Ecto neural progenitor cell (in vitro differentiated cells): ENCODE results near the gene PACS2.

Source experiments
- DNase-seq: peaks from one replicate; pipeline ENCODE4 v3.0.0-alpha.2; 2018; ENCODE audit warnings: low spot score

Gene PACS2

DNA sequence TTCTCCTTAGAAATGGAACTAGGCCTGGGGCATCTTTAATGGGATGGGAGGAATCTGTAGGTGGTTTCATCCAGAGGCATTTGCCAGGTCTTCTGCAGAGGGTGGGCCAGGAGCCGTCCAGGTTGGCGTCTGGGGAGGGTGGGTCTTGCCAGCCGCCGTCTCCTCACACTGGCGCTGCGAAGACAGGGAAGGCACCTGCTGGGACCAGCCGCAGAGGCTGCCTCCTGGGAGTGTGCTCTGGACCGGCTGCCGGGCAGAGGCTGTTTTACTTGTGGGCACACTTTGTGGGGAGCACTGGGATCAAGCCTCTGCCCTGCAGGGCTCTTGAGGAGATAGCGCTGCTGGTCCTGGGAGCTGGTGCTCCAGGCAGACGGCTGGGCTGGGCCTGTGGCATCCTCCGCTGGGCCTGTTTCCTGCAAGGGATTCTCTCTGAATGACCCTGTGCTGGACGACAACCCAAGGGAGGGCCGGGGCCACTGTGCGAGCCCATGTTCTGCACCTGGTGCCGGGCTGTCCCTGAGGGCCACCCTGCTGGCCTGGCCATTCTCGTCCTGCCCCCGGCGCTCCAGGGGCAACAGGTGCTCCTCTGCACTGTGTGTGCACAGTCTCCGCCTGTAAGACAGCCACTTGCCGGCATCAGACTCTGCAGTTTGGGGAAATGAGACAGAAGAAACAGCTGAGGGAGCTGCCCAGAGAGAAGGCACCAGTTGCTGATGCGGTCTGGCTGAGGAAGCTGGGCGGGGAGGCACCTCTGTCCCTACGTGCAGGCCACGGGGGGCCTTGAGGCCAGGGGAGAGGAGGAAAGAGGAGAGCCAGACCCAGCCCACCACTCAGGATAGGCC lies 73.8 kb downstream of the PACS2 start:
- DNase-seq: no peak

GRCh38 chr14:105388976-105389375 lies 74.4 kb downstream of the PACS2 start:
- no peak for DNase-seq

DNA sequence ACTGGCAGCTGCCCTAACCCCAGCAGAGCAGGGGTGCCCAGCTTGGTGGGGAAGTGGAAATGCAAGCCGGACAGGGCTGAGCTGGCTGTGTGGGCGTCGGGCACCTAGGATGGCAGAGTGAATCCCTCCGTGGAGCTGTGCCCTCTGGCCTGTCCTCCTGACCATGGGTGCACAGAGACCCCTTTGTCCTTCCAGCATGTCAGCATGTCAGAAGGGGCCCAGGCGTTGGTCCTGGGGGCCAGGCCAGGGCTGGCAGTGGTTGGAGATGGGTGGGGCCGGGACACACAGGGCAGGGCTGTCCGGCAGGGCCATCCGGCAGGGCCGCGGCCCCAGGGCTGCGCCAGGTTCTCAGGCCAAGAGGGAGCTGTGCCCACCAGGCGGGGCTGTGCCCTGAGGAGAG lies 75.0 kb downstream of the PACS2 start:
- no peak for DNase-seq

- DNase-seq: no peak
Measured at GRCh38 chr14:105389976-105390848, 75.7 kb downstream of the PACS2 start.

- no peak for DNase-seq
Measured at GRCh38 chr14:105390849-105391500, 76.4 kb downstream of the PACS2 start.

DNA sequence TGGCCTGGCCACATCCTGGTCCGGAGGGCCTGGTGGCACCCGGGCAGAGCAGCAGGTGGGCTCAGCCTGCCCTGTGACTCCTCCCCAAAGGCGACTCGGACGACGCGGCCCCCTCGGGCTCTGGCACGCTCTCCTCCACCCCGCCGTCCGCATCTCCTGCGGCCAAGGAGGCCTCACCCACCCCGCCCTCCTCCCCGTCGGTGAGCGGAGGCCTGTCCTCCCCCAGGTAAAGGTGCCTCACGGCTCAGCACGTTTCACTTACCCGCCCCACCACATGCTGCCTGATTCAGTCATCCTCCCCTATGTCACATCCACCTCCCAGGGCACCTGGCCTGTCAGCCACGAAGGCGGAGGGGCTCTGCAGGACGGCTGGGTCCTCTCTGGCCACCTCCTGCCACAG lies 77.0 kb downstream of the PACS2 start:
- no peak for DNase-seq

DNA sequence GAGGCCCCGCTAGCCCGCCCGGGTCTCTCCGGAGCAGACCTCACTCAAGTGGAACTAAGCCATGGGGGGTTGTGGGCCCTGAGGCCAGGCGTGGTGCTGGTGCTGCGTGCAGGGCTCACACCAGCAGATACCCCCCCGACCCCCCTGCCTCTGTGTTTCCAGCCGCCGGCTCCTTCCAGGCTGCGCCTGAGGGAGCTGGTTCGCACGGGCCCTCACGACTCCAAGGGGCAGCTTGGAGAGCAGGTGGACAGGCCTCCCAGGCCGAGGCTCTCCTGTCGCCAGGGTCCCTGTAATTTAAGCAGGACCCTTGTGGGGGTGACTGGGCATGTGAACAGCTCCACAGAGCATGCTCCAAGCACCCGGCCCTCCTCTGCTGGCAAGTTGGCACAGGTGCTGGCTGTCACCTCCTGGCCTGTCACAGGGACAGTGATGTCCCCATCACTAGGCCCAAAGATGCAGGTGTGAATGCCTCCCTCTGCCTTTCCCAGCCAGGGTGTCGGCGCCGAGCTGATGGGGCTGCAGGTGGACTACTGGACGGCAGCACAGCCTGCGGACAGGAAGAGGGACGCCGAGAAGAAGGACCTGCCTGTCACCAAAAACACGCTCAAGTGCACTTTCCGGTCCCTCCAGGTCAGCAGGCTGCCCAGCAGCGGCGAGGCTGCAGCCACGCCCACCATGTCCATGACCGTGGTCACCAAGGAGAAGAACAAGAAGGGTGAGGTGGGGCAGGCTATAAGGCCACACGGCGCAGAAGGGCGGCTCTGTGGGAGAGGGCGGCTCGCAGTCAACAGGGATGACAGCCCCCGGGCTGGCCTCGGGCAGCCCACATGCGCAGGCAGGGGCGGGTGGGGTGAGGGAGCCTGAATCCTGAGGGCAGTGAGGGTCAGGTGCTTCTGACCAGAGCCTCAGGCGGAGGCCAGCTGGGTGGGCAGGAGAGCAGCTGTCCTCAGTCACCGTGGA lies 77.9 kb downstream of the PACS2 start:
- no peak for DNase-seq

- DNase-seq: no peak
Measured at GRCh38 chr14:105393151-105393550, 78.6 kb downstream of the PACS2 start.

GRCh38 chr14:105394714-105395537 lies 80.4 kb downstream of the PACS2 start:
- no peak for DNase-seq

GRCh38 chr14:105395538-105395854 lies 80.9 kb downstream of the PACS2 start:
- no peak for DNase-seq

- DNase-seq: no peak
Measured at GRCh38 chr14:105397350-105397931, 82.9 kb downstream of the PACS2 start.

- DNase-seq: peak; percentile 89
Measured at GRCh38 chr14:105398044-105398725, 83.6 kb downstream of the PACS2 start, which contains the start of gene TEX22. TEX22 (plus strand) TSS chr14:105398538; CDS start chr14:105399341, 803 bp downstream.

GRCh38 chr14:105398726-105399465 lies 84.3 kb downstream of the PACS2 start:
- DNase-seq: peak; percentile 71

- no peak for DNase-seq
Measured at GRCh38 chr14:105399466-105399775, 84.9 kb downstream of the PACS2 start.

DNA sequence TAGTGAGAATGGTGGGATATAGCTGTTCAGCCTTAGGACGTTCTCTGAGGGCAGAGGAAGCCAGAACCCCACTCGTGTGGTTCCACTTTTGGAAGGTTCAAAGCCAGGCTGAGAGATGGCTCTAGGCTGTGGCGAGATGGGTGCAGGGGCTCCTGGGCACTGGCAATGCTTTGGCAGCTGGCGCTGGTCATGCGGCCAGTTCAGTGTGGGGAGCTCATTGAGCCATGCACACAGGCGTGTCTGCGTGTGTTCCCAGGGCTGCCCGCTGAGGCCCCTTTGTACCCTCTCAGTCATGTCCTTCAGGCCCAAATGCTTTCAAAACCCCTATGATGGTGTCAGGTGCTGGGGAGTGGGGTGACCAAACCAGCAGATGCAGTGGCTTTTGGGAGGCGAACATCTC lies 85.5 kb downstream of the PACS2 start:
- no peak for DNase-seq

GRCh38 chr14:105401699-105402098 lies 87.2 kb downstream of the PACS2 start:
- DNase-seq: no peak

DNA sequence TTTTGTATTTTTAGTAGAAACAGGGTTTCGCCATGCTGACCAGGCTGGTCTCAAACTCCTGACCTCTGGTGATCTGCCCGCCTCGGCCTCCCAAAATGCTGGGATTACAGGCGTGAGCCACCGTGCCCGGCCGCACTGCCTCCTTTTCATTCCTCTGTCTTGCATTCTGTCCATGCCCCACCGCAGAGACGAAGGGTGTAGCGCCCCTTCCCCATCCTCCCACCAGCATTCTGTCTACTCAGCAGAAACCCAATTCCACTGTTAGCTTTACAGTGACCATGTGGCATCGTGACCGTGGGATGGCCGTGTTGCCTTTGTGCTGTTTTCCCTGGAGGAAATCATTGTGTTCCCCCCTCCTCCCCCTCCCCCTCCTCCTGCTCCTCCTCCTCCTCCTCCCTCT lies 94.0 kb downstream of the PACS2 start:
- DNase-seq: no peak

DNA sequence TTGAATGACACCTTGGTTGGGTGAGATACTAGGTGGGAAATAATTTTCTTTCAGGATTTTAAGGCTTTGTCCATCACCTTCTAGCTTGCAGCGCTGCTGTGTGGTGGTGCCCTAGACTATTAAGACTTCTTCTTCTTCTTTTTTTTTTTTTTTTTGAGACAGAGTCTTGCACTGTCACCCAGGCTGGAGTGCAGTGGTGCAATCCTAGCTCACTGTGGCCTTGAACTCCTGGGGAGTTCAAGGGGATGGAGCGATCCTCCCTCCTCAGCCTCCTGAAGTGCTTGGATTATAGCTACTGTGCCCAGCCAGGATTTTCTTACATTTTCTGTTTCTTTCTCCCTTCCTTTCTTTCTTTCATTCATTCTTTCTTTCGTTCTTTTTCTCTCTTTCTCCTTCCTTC lies 94.8 kb downstream of the PACS2 start:
- no peak for DNase-seq

DNA sequence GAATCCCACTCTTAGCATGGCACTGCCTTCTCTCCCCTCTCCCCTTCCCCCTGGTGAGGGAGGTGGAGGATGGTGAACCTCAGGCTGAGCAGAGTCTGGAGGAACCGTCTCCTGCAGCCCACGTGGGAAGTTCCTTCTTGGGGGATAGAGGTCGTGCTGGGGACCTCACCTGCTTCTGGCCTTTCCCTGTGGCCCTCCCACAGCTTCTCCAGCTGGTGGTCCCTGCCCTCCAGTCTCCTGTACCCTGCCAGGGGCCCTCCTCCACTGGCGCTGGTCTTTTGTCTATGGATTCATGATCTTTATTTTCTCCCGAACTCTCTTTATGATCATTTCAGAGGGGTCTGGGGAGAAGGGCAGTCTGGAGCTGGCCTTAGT lies 96.1 kb downstream of the PACS2 start:
- no peak for DNase-seq
